ENCODE measurements around the gene KRTAP5-6.

Gene KRTAP5-6

GRCh38 chr11:1702506-1702905, 5.5 kb downstream of the KRTAP5-6 start:
- no peak for DNase-seq (ENCODE audit: low read depth in 2 of 2)

GRCh38 chr11:1703146-1703545, 6.2 kb downstream of the KRTAP5-6 start:
- no peak for DNase-seq (ENCODE audit: low read depth in 2 of 2)

GRCh38 chr11:1705126-1706052, 8.4 kb downstream of the KRTAP5-6 start:
- DNase-seq (ENCODE audit: low read depth in 2 of 2) = no peak

DNA sequence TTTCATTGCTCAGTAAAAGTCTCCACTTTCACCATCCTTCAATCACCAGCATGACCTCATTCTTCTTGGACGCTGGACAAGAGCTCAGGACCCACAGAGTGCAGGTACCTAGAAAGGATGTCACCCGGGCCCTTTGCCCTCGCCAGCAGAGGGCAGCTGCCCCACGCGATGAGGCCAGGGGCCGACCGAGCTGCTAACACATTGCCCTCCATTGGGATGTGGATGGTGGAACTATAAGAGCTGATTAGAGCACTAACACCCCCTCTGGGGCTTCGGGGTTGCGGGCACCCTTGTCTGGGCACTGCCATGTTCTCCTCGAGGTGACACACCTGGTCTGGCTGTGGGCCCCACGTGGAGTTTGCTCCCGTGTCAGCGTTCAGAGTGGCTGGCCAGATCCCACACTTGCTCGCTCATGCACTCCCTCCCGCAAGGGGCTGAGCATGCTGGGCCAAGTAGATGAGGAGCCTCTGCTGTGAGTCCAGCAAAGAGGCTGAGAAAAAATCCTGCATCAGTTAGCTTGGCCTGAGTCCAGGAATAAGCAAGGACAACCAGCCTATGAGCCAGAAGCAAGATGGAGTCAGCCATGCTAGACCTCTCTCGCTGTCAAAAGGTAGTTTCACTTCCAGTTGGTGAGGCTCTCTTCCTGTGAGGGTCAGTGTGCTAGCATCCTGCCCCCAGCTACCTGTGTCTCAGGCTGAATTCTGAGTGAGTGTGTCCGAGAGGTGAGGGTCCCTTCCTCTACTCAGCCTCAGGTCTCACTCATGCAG, 9.8 kb downstream of the KRTAP5-6 start:
- no peak for DNase-seq (ENCODE audit: low read depth in 2 of 2)

GRCh38 chr11:1707751-1708150, 10.8 kb downstream of the KRTAP5-6 start:
- DNase-seq (ENCODE audit: low read depth in 2 of 2) = no peak

DNA sequence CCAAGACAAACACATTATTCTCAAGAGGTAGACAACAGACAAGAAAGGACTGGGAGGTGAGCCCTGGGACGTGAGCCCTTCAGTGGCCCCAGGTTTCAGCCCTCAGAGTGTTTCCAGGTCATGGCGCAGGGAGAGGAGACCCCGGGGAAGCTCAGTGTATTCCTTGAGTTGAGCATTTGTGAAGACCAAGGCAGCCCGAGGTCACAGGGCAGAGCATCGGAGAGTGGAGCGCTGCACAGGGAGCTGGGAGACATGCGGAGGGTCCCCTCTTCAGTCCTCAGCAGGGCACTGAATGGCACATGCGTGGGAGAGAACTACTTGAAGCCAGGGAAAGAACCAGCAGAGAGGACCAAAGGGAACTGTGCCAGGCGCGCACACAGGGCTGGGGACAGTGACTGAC, 11.7 kb downstream of the KRTAP5-6 start:
- no peak for DNase-seq (ENCODE audit: low read depth in 2 of 2)

GRCh38 chr11:1714908-1715885, 18.2 kb downstream of the KRTAP5-6 start:
- no peak for DNase-seq (ENCODE audit: low read depth in 2 of 2)

DNA sequence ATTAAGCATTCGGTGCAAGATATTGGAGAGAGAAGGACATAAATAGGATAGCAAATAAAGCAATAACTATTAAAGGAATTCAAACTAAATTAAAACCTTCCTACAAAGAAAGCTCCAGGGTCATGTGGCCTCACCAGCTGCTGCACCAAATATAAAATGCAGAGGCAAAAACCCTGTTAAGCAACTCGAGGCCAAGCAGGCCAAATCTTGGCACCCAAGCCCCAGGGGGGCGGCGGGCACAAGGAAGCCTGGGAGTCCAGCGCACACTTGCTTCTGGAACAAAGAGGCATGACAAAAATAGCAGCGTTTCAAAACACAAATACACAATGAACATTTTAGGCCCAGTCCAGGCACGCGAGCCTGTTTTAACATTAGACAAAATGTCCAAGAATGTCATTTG, 20.8 kb downstream of the KRTAP5-6 start:
- no peak for DNase-seq (ENCODE audit: low read depth in 2 of 2)

- no peak for DNase-seq (ENCODE audit: low read depth in 2 of 2)
These were observed 21.3 kb downstream of the KRTAP5-6 start for GRCh38 chr11:1718326-1718725.

GRCh38 chr11:1719781-1720180, 22.8 kb downstream of the KRTAP5-6 start:
- no peak for DNase-seq (ENCODE audit: low read depth in 2 of 2)

- no peak for DNase-seq (ENCODE audit: low read depth in 2 of 2)
These were observed 30.2 kb downstream of the KRTAP5-6 start for GRCh38 chr11:1727096-1727690.

DNA sequence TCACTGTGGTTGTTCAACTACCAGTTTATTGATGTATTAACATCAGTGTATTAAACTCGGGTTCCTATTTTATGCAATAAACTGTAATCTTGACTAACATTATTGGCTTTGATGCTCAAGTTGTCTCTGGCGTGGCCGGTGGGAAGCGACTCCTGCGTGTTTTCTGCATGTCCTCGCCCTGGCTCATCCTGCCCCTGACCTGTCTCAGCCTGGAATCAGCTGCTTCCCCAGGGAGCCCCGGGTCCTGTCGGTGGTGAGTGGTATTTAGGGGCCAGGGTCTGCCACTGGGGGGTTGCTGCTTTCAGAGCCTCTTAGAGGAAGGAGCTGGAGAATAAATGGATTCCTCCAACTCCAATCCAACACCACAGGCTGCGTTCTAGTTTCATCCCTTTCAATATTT, 30.9 kb downstream of the KRTAP5-6 start:
- no peak for DNase-seq (ENCODE audit: low read depth in 2 of 2)

DNA sequence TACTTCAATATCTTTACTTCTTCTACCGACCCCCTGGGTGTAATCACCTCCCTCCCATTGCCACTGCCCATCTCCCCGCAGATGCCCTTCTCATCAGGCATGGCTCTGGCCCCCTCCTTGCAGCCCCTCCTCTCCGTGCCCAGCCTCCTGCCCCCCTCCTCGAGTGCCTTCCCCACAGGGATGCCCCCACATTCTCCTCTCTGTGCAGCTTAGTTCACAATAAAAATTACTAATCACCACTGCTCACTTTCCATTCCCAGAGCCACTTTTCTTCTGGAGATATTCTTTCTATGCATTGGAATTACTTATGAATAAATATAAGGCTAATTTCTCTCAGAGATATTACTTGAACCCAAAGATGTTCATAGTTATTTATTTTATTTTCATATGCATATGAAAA, 31.3 kb downstream of the KRTAP5-6 start:
- no peak for DNase-seq (ENCODE audit: low read depth in 2 of 2)

DNA sequence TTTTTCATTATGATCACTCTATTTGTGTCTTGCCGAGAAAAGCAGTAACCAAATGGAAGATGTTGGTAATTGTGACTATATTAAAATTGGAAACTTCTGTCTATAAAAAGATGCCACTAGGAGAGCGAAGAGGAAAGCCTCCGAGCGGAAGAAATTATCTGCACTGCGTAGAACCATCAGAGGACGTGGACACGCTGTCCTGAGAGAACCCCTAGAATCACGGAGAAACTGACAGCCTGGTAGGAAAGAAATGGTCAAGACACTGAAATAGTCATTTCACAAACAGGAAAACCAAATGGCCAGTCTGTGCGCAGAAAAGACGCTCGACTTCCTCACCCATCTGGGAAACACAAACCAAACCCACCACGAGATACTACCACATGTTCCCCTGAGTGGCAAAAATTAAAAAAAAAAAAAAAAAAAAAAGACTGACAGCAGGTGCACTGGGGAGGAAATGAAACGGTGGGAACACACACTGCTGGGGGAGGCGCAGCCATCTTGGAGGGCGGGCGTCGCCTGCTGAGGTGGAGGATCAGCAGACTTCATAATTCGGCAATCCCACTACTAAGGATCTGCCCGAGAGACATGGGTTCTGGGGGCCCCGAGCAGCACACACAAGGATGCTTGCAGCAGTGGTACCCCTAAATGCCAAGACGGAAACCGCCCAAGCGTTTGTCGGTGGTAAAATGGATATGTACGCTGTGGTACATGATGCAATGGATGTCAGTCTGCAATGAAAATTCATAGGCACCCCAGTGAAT, 32.1 kb downstream of the KRTAP5-6 start:
- DNase-seq (ENCODE audit: low read depth in 2 of 2) = no peak

GRCh38 chr11:1729692-1730011, 32.7 kb downstream of the KRTAP5-6 start:
- DNase-seq (ENCODE audit: low read depth in 2 of 2) = no peak

DNA sequence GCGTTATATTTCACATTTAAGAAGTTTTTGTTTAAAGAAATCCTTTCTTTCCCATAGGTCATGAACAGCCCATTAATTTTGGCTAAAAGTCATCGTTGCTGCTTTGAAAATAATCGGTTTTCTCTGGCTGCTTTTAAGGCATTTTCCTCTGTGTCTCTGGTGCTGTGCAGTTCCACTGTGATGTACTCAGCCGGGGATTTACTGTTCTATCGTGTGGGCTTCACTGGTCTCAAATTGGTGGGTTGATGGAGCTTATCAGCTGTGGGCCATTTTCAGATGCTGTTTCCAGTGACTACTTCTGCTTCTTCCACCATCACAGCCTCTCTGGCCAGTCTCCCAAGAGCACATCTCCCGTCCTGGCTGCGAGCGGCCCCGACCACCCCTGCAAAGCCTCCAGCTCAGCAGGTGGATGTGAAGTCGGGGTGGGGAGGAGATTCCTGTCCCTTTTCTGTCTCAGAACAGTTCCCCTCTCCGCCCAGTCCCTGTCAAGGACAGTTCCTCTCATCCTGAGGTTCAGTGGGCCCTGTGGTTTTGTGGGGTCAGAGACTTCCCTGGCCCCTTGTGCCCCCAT, 33.1 kb downstream of the KRTAP5-6 start:
- DNase-seq (ENCODE audit: low read depth in 2 of 2) = no peak

GRCh38 chr11:1731451-1732059, 34.6 kb downstream of the KRTAP5-6 start:
- no peak for DNase-seq (ENCODE audit: low read depth in 2 of 2)

GRCh38 chr11:1732418-1733008, 35.5 kb downstream of the KRTAP5-6 start:
- no peak for DNase-seq (ENCODE audit: low read depth in 2 of 2)

GRCh38 chr11:1733009-1733715, 36.2 kb downstream of the KRTAP5-6 start:
- no peak for DNase-seq (ENCODE audit: low read depth in 2 of 2)

Data from activated CD4-positive, alpha-beta T cell treated with anti-CD3 and anti-CD28 coated beads for 24 hours (primary cell).